Subcutaneous abdominal adipose tissue (tissue), 5 donors: ENCODE measurements around the gene IL1RAPL2.
"Not testable (repeated sequence)": the region's sequence is repeated elsewhere in the genome, so short reads cannot be mapped to it uniquely, and the experiment has no call there.

Experiments
- H3K27ac ChIP-seq: one replicate; pipeline ENCODE4 v1.7.0; 2013; ENCODE audit warnings: low read depth, mild to moderate bottlenecking, inconsistent platforms, low read length, moderate library complexity
- H3K27me3 ChIP-seq, 5 donors: one replicate each; pipeline ENCODE4 v1.7.0; 2013; ENCODE audit warnings: low read length in 5 of 5, inconsistent platforms in 1 of 5; ENCODE audit not compliant: control insufficient read depth in 5 of 5, insufficient read depth in 4 of 5
- H3K36me3 ChIP-seq, 5 donors: one replicate each; pipeline ENCODE4 v1.7.0; 2013; ENCODE audit warnings: low read length in 5 of 5; ENCODE audit not compliant: control insufficient read depth in 5 of 5, insufficient read depth in 5 of 5
- H3K4me1 ChIP-seq, 5 donors: one replicate each; pipeline ENCODE4 v1.7.0; 2013; ENCODE audit warnings: low read length in 5 of 5, mild to moderate bottlenecking in 3 of 5, moderate library complexity in 1 of 5; ENCODE audit not compliant: control insufficient read depth in 5 of 5, insufficient read depth in 5 of 5
- H3K4me3 ChIP-seq, 5 donors: one replicate each; pipeline ENCODE4 v1.7.0; 2013; ENCODE audit warnings: low read length in 5 of 5, low read depth in 1 of 5
- H3K9ac ChIP-seq, 5 donors: one replicate each; pipeline ENCODE4 v1.7.0; 2013; ENCODE audit warnings: low read length in 5 of 5, mild to moderate bottlenecking in 4 of 5, moderate library complexity in 3 of 5
- H3K9me3 ChIP-seq, 5 donors: one replicate each; pipeline ENCODE4 v1.7.0; 2013; ENCODE audit warnings: low read length in 5 of 5; ENCODE audit not compliant: control insufficient read depth in 5 of 5
- donor health status: healthy.
- donor health status: healthy.
- donor health status: healthy.
- donor health status: healthy.
- donor health status: healthy.

IL1RAPL2 gene

DNA sequence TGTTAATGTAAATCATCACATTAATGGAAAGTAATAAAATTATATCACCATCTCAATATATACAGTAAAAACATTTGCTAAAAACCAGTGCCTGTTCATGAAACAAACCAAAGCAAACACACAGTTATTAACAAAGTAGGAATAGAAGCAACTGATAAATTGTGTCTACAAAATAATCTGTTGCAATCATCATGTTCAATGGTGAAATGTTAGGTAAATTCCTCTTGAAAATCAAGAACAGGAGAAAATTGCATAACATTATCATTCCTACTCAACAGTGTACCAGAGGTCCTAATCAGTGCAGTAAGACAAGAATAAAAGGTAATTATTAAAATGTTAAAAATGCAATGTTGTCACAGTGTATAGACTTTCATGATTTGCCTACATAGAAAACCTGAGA, 402.2 kb downstream of the IL1RAPL2 start:
- H3K4me3 ChIP-seq: no peak overlapping the region

GRCh38 chrX:104972737-104973136, 406.7 kb downstream of the IL1RAPL2 start:
- no peak overlapping the region for H3K9ac ChIP-seq
- no peaks in the 10 kb centered on the region for H3K4me1 ChIP-seq
- no peak overlapping the region for H3K4me3 ChIP-seq
- no peaks in the 10 kb centered on the region for H3K9me3 ChIP-seq
- H3K36me3 ChIP-seq: no peaks in the 10 kb centered on the region
- H3K27ac ChIP-seq: no peak overlapping the region
- H3K27me3 ChIP-seq: peaks cover 0 to 10% (median 4%) of the 10 kb centered on the region in 5 donors

More for the DNA sequence above, 402.2 kb downstream of the IL1RAPL2 start:
- Histone ChIP-seq H3K4me1 (no peaks in the 10 kb centered on the region), H3K27me3 (peaks cover 0 to 3% (median 2%) of the 10 kb centered on the region in 5 donors), H3K9ac (no peak overlapping the region), H3K9me3 (no peaks in the 10 kb centered on the region), H3K36me3 (no peaks in the 10 kb centered on the region), H3K27ac (no peak overlapping the region)

GRCh38 chrX:104987063-104987462, 421.1 kb downstream of the IL1RAPL2 start:
- Histone ChIP-seq H3K4me1 (no peaks in the 10 kb centered on the region), H3K9ac (no peak overlapping the region), H3K27ac (no peak overlapping the region), H3K27me3 (peaks cover 0 to 2% (median 0%) of the 10 kb centered on the region in 5 donors), H3K36me3 (no peaks in the 10 kb centered on the region), H3K4me3 (no peak overlapping the region), H3K9me3 (no peaks in the 10 kb centered on the region)

DNA sequence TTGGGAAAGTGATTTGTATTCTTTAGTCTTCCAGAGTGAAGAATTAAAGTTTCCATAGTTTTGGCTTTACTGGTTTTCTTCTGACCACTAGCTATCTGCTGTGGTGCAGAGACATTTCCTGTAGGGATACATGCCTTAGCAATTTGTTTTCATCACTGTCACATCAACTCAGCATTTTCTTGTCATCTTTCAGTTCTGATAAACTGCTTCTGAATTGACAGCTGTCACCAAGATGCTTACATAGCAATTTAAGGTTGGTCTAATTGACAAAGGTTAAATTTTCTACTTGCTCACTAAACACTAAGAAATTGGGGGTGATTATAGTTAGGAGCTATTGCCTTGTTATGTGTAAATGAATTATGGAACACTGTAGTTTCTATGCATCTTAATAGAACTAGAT, 422.0 kb downstream of the IL1RAPL2 start:
- no peak overlapping the region for H3K27ac ChIP-seq
- H3K9ac ChIP-seq: no peak overlapping the region
- H3K27me3 ChIP-seq: peaks cover 0 to 3% (median 0%) of the 10 kb centered on the region in 5 donors
- H3K4me3 ChIP-seq: no peak overlapping the region
- no peaks in the 10 kb centered on the region for H3K9me3 ChIP-seq
- no peaks in the 10 kb centered on the region for H3K4me1 ChIP-seq
- no peaks in the 10 kb centered on the region for H3K36me3 ChIP-seq

- H3K9ac ChIP-seq: no peak overlapping the region
- H3K36me3 ChIP-seq: no peaks in the 10 kb centered on the region
- peaks cover 0 to 6% (median 0%) of the 10 kb centered on the region in 5 donors for H3K27me3 ChIP-seq
- no peak overlapping the region for H3K4me3 ChIP-seq
- H3K27ac ChIP-seq: no peak overlapping the region
- no peaks in the 10 kb centered on the region for H3K9me3 ChIP-seq
- no peaks in the 10 kb centered on the region for H3K4me1 ChIP-seq
These were observed 429.5 kb downstream of the IL1RAPL2 start for GRCh38 chrX:104995546-104995945.

DNA sequence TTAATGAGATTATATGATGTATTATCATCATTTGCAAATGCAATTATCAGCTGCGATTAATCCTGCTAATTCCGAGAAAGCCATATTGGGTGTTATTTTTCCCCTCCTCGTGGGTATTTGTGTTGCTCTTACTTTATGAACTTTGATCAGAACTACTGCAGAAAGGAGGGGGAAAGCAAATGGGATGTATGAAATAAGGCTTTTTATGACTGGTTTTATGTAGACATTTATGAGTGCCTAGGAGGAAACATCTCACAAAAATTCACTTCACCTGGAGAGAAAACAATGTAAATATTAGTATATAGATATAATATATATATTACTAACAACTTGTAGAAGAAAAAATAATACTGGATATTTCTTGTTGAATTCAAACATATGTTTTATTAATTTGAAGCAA, 440.1 kb downstream of the IL1RAPL2 start:
- H3K9me3 ChIP-seq: no peaks in the 10 kb centered on the region
- H3K36me3 ChIP-seq: no peaks in the 10 kb centered on the region
- H3K4me1 ChIP-seq: no peaks in the 10 kb centered on the region
- H3K27me3 ChIP-seq: peaks cover 0 to 5% (median 3%) of the 10 kb centered on the region in 5 donors
- H3K9ac ChIP-seq: no peak overlapping the region
- H3K4me3 ChIP-seq: no peak overlapping the region
- H3K27ac ChIP-seq: no peak overlapping the region

- H3K36me3 ChIP-seq: no peaks in the 10 kb centered on the region
- H3K9me3 ChIP-seq: no peaks in the 10 kb centered on the region
- no peaks in the 10 kb centered on the region for H3K4me1 ChIP-seq
- H3K9ac ChIP-seq: no peak overlapping the region
- H3K4me3 ChIP-seq: no peak overlapping the region
- peaks cover 0 to 4% (median 2%) of the 10 kb centered on the region in 5 donors for H3K27me3 ChIP-seq
- no peak overlapping the region for H3K27ac ChIP-seq
These were observed 441.0 kb downstream of the IL1RAPL2 start for GRCh38 chrX:105006996-105007395.

GRCh38 chrX:105013719-105014118, 447.7 kb downstream of the IL1RAPL2 start:
- Histone ChIP-seq H3K36me3 (no peaks in the 10 kb centered on the region), H3K4me1 (no peaks in the 10 kb centered on the region), H3K4me3 (no peak overlapping the region), H3K27me3 (peaks cover 0 to 2% (median 0%) of the 10 kb centered on the region in 5 donors), H3K9me3 (peaks cover 0 to 4% (median 0%) of the 10 kb centered on the region in 5 donors), H3K9ac (no peak overlapping the region), H3K27ac (no peak overlapping the region)

DNA sequence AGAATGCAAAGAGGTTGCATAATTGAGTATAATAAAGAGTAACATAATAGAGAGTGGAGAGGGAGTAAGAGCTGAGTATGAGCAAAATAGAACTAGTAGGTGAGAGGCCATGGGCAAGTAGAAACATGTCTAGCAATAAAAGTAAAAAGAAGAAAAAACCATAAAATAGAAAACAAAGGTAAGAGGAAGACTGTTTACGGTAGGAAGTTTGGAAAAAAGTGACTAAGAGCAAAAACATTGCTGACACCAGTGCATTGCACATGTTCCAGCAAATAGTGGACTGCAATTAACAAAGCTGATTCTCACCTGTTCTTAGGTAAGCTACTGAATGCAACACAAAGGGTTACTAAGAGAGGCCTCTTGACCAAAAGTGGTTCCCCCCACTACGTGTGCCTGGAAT, 451.6 kb downstream of the IL1RAPL2 start:
- Histone ChIP-seq H3K27me3 (peaks cover 0 to 15% (median 5%) of the 10 kb centered on the region in 5 donors), H3K36me3 (no peaks in the 10 kb centered on the region), H3K9me3 (peaks cover 0 to 4% (median 0%) of the 10 kb centered on the region in 5 donors), H3K4me1 (no peaks in the 10 kb centered on the region), H3K9ac (no peak overlapping the region), H3K27ac (no peak overlapping the region), H3K4me3 (no peak overlapping the region)

GRCh38 chrX:105018865-105019264, 452.9 kb downstream of the IL1RAPL2 start:
- no peak overlapping the region for H3K9ac ChIP-seq
- H3K4me3 ChIP-seq: no peak overlapping the region
- peaks cover 0 to 16% (median 5%) of the 10 kb centered on the region in 5 donors for H3K27me3 ChIP-seq
- H3K9me3 ChIP-seq: peaks cover 0 to 4% (median 0%) of the 10 kb centered on the region in 5 donors
- no peaks in the 10 kb centered on the region for H3K36me3 ChIP-seq
- H3K4me1 ChIP-seq: no peaks in the 10 kb centered on the region
- no peak overlapping the region for H3K27ac ChIP-seq

- not testable (repeated sequence) for H3K4me3 ChIP-seq, H3K9ac ChIP-seq
These were observed 463.0 kb downstream of the IL1RAPL2 start for GRCh38 chrX:105028962-105029361.

More at GRCh38 chrX:105028962-105029361, 463.0 kb downstream of the IL1RAPL2 start:
- not testable (repeated sequence) for H3K36me3 ChIP-seq, H3K27me3 ChIP-seq, H3K4me1 ChIP-seq, H3K9me3 ChIP-seq, H3K27ac ChIP-seq
